Tibial nerve (tissue), 4 donors: ENCODE results near the gene OXER1.

Experiments used
- CTCF ChIP-seq, 5 experiments: fragments of 200-600 bp in 3 of 5; fragments of 450-650 bp in 2 of 5; sonication (generic) in 3 of 5; IDR thresholded peaks; one replicate each; pipeline ENCODE4 v1.5.1; 2016 to 2019; ENCODE audit warnings: antibody characterized with exemption in 5 of 5, mild to moderate bottlenecking in 3 of 5, moderate library complexity in 2 of 5
- EP300 ChIP-seq, 2 donors: sonication (generic); formaldehyde crosslinking; IDR thresholded peaks; one replicate each; pipeline ENCODE4 v1.6.1; 2017; ENCODE audit warnings: antibody characterized with exemption in 2 of 2, mild to moderate bottlenecking in 1 of 2
- POLR2A ChIP-seq, 2 donors: fragments of 450-650 bp; IDR thresholded peaks; one replicate each; pipeline ENCODE4 v1.6.1; 2017; ENCODE audit warnings: antibody characterized with exemption in 2 of 2, mild to moderate bottlenecking in 2 of 2, moderate library complexity in 2 of 2

- TF ChIP-seq CTCF (IDR thresholded peaks at IDR 0.05) (no peak), POLR2A (IDR thresholded peaks at IDR 0.05) (no peak), EP300 (IDR thresholded peaks at IDR 0.05) (no peak)
Observed at GRCh38 chr2:42736598-42737322, 27.2 kb downstream of the OXER1 start.
